A549 (cell line): ENCODE results near the gene CLEC4M.

Source experiments
- BCL3 ChIP-seq: fragments of >200 bp; sonication (Bioruptor Twin); formaldehyde crosslinking; IDR thresholded peaks from 3 replicates; pipeline ENCODE4 v1.6.1; 2016
- CEBPB ChIP-seq, 2 experiments: fragments of >200 bp in 1 of 2; sonication (Bioruptor Twin) in 1 of 2; formaldehyde crosslinking in 1 of 2; IDR thresholded peaks; 2 replicates each; pipeline ENCODE4 v1.6.1; 2012 to 2016
- CTCF ChIP-seq: fragments of >200 bp; sonication (Bioruptor Twin); formaldehyde crosslinking; IDR thresholded peaks from 3 replicates; pipeline ENCODE4 v1.5.1; 2016
- EP300 ChIP-seq, 2 experiments: fragments of >200 bp; sonication (Bioruptor Twin); formaldehyde crosslinking; IDR thresholded peaks; 2 replicates in 1 of 2; 3 replicates in 1 of 2; pipeline ENCODE4 v1.6.1; 2016 to 2017
- POLR2A ChIP-seq: IDR thresholded peaks from 2 replicates; pipeline ENCODE4 v1.6.1; 2012; ENCODE audit warnings: mild to moderate bottlenecking, low read length
- POLR2AphosphoS2 ChIP-seq: conservative IDR thresholded peaks from 2 replicates; pipeline ENCODE4 v1.6.1; 2012; ENCODE audit warnings: low read length, improper control_type of control experiment, inconsistent platforms
- REST ChIP-seq: fragments of 200-600 bp; sonication (generic); IDR thresholded peaks from 2 replicates; pipeline ENCODE4 v1.6.1; 2016; ENCODE audit warnings: antibody characterized with exemption, mild to moderate bottlenecking, moderate library complexity
- ZC3H11A ChIP-seq: fragments of 450-650 bp; IDR thresholded peaks from 2 replicates; pipeline ENCODE4 v1.6.1; 2014; ENCODE audit warnings: antibody characterized with exemption, mild to moderate bottlenecking
- ZNF302 ChIP-seq: fragments of 250-450 bp; sonication (Bioruptor Pico); IDR thresholded peaks from 2 replicates; pipeline ENCODE4 v1.9.0; 2021; ENCODE audit warnings: inconsistent platforms, mild to moderate bottlenecking, moderate library complexity
- TF ChIP-seq, protein P1 (sequence below): IDR thresholded peaks from 2 replicates; pipeline ENCODE4 v1.6.1; 2012
- TF ChIP-seq, protein P2 (sequence below): fragments of 450-650 bp; IDR thresholded peaks from 2 replicates; pipeline ENCODE4 v1.6.1; 2014; ENCODE audit warnings: antibody characterized with exemption

GRCh38 chr19:7795555-7796161 is 32.6 kb downstream of the CLEC4M start:
- no peak for TF ChIP-seq POLR2A
- no peak for TF ChIP-seq EP300 (IDR thresholded peaks at IDR 0.05)
- TF ChIP-seq, protein P1, sequence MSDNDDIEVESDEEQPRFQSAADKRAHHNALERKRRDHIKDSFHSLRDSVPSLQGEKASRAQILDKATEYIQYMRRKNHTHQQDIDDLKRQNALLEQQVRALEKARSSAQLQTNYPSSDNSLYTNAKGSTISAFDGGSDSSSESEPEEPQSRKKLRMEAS: no peak
- TF ChIP-seq, protein P2, sequence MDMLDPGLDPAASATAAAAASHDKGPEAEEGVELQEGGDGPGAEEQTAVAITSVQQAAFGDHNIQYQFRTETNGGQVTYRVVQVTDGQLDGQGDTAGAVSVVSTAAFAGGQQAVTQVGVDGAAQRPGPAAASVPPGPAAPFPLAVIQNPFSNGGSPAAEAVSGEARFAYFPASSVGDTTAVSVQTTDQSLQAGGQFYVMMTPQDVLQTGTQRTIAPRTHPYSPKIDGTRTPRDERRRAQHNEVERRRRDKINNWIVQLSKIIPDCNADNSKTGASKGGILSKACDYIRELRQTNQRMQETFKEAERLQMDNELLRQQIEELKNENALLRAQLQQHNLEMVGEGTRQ: no peak
- TF ChIP-seq REST: no peak
- no peak for TF ChIP-seq CTCF
- no peak for TF ChIP-seq BCL3
- TF ChIP-seq ZC3H11A: no peak
- TF ChIP-seq ZNF302 (CRISPR knock-in tag): no peak
- TF ChIP-seq CEBPB (IDR thresholded peaks at IDR 0.05): no peak
- TF ChIP-seq POLR2AphosphoS2: no peak
